NCI-H1436 (cell line): ENCODE data around the gene ARHGAP44.

Source experiments
- DNase-seq: peaks from one replicate; lab custom pipeline; 2025; lab: John Stamatoyannopoulos, UW

Gene ARHGAP44

GRCh38 chr17:12898110-12898509 lies 108.8 kb downstream of the ARHGAP44 start:
- no peak for DNase-seq

- DNase-seq: no peak
These were observed 110.3 kb downstream of the ARHGAP44 start for GRCh38 chr17:12899604-12900003.

- DNase-seq: no peak
These were observed 111.2 kb downstream of the ARHGAP44 start for GRCh38 chr17:12900474-12900873.

GRCh38 chr17:12902046-12902445 lies 112.7 kb downstream of the ARHGAP44 start:
- DNase-seq: no peak

- no peak for DNase-seq
These were observed 118.2 kb downstream of the ARHGAP44 start for GRCh38 chr17:12907477-12907876.

- DNase-seq: no peak
These were observed 119.7 kb downstream of the ARHGAP44 start for GRCh38 chr17:12909046-12909445.

- DNase-seq: no peak
These were observed 120.2 kb downstream of the ARHGAP44 start for GRCh38 chr17:12909511-12909910.

- DNase-seq: no peak
These were observed 121.9 kb downstream of the ARHGAP44 start for GRCh38 chr17:12911239-12911638.

GRCh38 chr17:12917399-12917798 lies 128.1 kb downstream of the ARHGAP44 start:
- DNase-seq: no peak

GRCh38 chr17:12918142-12918541 lies 128.8 kb downstream of the ARHGAP44 start:
- no peak for DNase-seq

- no peak for DNase-seq
These were observed 132.8 kb downstream of the ARHGAP44 start for GRCh38 chr17:12922120-12922519.

GRCh38 chr17:12924614-12925013 lies 135.3 kb downstream of the ARHGAP44 start:
- DNase-seq: no peak

GRCh38 chr17:12927001-12927400 lies 137.7 kb downstream of the ARHGAP44 start:
- DNase-seq: no peak

- DNase-seq: no peak
These were observed 138.5 kb downstream of the ARHGAP44 start for GRCh38 chr17:12927541-12928425.

- no peak for DNase-seq
These were observed 139.4 kb downstream of the ARHGAP44 start for GRCh38 chr17:12928736-12929135.

- no peak for DNase-seq
These were observed 147.2 kb downstream of the ARHGAP44 start for GRCh38 chr17:12936501-12936900.

- DNase-seq: no peak
These were observed 151.4 kb downstream of the ARHGAP44 start for GRCh38 chr17:12940699-12941098.

- no peak for DNase-seq
These were observed 157.7 kb downstream of the ARHGAP44 start for GRCh38 chr17:12947047-12947446.

GRCh38 chr17:12952012-12952411 lies 162.7 kb downstream of the ARHGAP44 start:
- no peak for DNase-seq

- DNase-seq: no peak
These were observed 163.9 kb downstream of the ARHGAP44 start for GRCh38 chr17:12953156-12953555.

GRCh38 chr17:12955521-12955920 lies 166.2 kb downstream of the ARHGAP44 start:
- no peak for DNase-seq

GRCh38 chr17:12958786-12959185 lies 169.5 kb downstream of the ARHGAP44 start:
- no peak for DNase-seq

- DNase-seq: no peak
These were observed 170.1 kb downstream of the ARHGAP44 start for GRCh38 chr17:12959441-12959840.

- no peak for DNase-seq
These were observed 172.4 kb downstream of the ARHGAP44 start for GRCh38 chr17:12961655-12962054.
